Measurements from ENCODE around the gene IRF5. TPM values are rescaled to one million over a fixed set of nuclear protein-coding genes. Genes with fewer than 3 reads are reported as not detected.
A peak's percentile ranks its signal among the peaks of the same experiment; 100 is the strongest.

IRF5 gene
- polyA plus RNA-seq, 3 donors, result 130 to 170 (median 155) TPM

DNA sequence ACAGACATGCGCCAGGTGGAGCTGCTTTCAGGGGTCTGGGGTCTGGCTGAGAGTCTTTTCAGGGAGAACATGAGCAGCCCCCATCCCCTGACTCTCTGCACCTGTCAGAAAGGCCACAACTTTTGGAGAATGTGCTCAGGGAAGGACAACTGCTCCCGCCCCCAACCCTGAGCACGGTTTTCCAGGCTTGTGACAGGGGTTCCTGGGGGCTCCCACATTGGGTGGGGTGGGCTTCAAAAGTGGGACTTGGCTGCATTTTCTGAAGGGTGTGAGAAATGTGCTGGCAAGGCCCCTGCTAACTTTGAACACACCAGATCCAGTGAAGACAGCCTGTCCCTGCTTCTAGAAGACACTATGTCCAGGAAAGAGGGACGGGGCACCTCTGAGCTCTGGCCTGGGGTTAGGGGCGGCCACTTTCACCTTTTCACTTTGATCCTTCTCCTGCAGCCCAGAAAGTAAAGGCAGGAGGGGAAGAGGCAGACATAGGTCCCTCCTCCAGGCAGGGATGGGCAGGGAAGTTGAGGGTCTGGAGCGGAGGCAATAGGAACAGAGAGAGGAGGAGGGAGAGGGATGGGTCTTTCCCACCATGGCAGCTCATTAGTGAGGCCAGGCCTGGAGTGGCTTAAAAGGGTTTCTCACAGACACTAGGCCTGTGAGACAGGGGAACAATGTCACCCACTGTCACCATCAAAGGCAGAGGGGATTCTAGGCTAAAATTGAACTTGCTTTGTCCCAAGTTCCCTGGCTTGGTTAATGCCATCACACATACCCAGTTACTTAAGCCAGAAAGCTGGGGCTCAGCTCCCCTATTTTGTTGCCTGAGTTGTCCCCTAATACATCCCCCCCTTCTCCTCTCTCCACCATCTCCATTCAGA, 28.7 kb upstream of the IRF5 start:
- Mint-ChIP-seq H3K4me1 (peaks cover 33% of the 10 kb centered on the region), H3K27ac (peak overlapping the region in 1 of 7 donors; percentile 58), H3K27me3 (ENCODE audit: low read depth in 3 of 3) (peaks cover 31 to 48% (median 39%) of the 10 kb centered on the region in 3 donors), H3K4me3 (peak overlapping the region in 1 of 2 donors; percentile 78), H3K9me3 (peaks cover 0 to 5% (median 1%) of the 10 kb centered on the region in 7 donors), H3K36me3 (peaks cover 0 to 13% of the 10 kb centered on the region in 2 donors)
- H3K9ac ChIP-seq (ENCODE audit: insufficient read depth, low read length, poor library complexity, severe bottlenecking), result no peak overlapping the region
- WGBS (ENCODE audit: insufficient coverage), result 83% methylated on average over 2 of the region's 6 CpGs
- H2AFZ ChIP-seq (ENCODE audit: insufficient read depth, low read depth, low read length, poor library complexity, severe bottlenecking), result no peak overlapping the region
- H3K36me3 ChIP-seq (replicated peaks in 1 of 2; ENCODE audit: control insufficient read depth in 1 of 2, insufficient read depth in 2 of 2, low read length in 2 of 2), result no peaks in the 10 kb centered on the region
- peaks cover 0 to 3% of the 10 kb centered on the region in 2 donors for H3K9me3 ChIP-seq (replicated peaks in 1 of 2; ENCODE audit: control insufficient read depth in 1 of 2, insufficient read depth in 1 of 2, low read length in 2 of 2)
- peaks cover 9 to 37% of the 10 kb centered on the region in 2 donors for H3K27me3 ChIP-seq (ENCODE audit: control insufficient read depth in 2 of 2, insufficient read depth in 2 of 2, low read length in 2 of 2)
- H3K4me1 ChIP-seq (ENCODE audit: control insufficient read depth in 1 of 2, insufficient read depth in 2 of 2, low read length in 2 of 2), result peaks cover 21 to 22% of the 10 kb centered on the region in 2 donors
- TF ChIP-seq, protein P1, sequence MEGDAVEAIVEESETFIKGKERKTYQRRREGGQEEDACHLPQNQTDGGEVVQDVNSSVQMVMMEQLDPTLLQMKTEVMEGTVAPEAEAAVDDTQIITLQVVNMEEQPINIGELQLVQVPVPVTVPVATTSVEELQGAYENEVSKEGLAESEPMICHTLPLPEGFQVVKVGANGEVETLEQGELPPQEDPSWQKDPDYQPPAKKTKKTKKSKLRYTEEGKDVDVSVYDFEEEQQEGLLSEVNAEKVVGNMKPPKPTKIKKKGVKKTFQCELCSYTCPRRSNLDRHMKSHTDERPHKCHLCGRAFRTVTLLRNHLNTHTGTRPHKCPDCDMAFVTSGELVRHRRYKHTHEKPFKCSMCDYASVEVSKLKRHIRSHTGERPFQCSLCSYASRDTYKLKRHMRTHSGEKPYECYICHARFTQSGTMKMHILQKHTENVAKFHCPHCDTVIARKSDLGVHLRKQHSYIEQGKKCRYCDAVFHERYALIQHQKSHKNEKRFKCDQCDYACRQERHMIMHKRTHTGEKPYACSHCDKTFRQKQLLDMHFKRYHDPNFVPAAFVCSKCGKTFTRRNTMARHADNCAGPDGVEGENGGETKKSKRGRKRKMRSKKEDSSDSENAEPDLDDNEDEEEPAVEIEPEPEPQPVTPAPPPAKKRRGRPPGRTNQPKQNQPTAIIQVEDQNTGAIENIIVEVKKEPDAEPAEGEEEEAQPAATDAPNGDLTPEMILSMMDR (IDR thresholded peaks at IDR 0.05), result no peak
- H3K4me2 ChIP-seq (replicated peaks; ENCODE audit: extremely low read depth, low read length, poor library complexity, severe bottlenecking), result no peak overlapping the region
- no peaks in the 10 kb centered on the region for H3K79me2 ChIP-seq (ENCODE audit: insufficient read depth, low read length)
- H3K4me3 ChIP-seq (replicated peaks in 1 of 3; ENCODE audit: low read depth in 2 of 3, low read length in 3 of 3), result no peak overlapping the region
- no peaks in the 10 kb centered on the region for H4K20me1 ChIP-seq (ENCODE audit: insufficient read depth, low read length)
- no peak overlapping the region for H3K27ac ChIP-seq (ENCODE audit: low read depth in 1 of 2, low read length in 2 of 2)
- no peak for DNase-seq
- intact Hi-C loops (cut with micrococcal nuclease), result loop anchor here (5.0 to 10.0 kb wide), 3 partner anchors 38 to 186 kb away; no protein-coding TSS in a partner anchor

DNA sequence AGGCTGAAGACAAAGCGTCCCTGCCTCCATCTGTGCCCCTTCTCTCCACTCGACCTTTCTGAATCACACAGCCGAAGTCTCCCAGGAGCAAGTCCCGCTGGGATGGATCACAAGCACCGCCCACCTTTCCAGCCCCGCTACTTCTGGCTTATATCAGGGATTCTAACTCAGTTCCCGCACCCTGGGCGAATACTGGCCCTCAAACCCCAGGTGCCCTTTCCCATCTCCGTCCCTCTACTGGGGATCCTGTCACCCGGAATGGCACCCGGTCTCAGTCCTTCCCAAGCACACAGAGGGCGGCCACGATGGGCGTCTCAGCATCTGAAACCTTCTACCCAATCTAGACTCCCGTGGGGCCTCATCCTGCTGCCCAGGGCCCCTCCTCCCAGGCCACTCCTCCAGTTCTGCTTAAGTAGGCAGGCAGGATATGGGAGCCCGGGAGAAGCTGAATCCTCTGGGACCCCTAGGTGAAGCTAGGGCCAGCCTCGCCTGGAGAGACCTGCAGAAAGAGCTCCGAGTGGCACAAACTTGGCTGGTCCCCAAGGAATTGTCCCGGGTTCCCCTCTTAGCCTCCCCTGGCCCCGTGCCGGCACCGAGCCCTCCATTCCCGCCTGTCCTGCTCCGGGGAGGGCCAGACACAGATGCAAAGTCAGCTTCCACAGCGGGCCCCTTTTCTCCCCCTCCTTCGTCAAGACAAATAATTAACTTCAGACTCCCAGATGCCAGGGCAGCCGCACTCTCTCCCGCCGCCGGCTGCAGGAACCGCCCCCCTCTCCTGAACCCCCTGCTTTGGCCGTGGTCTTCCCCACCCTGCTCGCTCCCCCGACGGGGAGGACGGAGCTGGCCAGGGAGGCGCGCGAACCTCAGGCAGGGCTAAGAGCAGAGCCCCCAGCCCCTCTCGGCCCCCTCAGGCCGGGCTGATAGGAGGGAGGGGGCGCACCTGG, 27.8 kb upstream of the IRF5 start:
- Mint-ChIP-seq H3K9me3 (peaks cover 0 to 5% (median 1%) of the 10 kb centered on the region in 7 donors), H3K27ac (peak overlapping the region in 1 of 7 donors; percentile 6), H3K27me3 (ENCODE audit: low read depth in 3 of 3) (peaks cover 40 to 57% (median 46%) of the 10 kb centered on the region in 3 donors), H3K36me3 (peaks cover 0 to 13% of the 10 kb centered on the region in 2 donors), H3K4me1 (peaks cover 34% of the 10 kb centered on the region), H3K4me3 (peak overlapping the region; percentile 45 to 78)
- intact Hi-C loops (cut with micrococcal nuclease), result loop anchor here (5.0 to 10.0 kb wide), 3 partner anchors 37 to 185 kb away; no protein-coding TSS in a partner anchor
- peak overlapping the region; percentile 59 for H3K4me2 ChIP-seq (replicated peaks; ENCODE audit: extremely low read depth, low read length, poor library complexity, severe bottlenecking)
- peak overlapping the region; percentile 63 for H2AFZ ChIP-seq (ENCODE audit: insufficient read depth, low read depth, low read length, poor library complexity, severe bottlenecking)
- no peaks in the 10 kb centered on the region for H4K20me1 ChIP-seq (ENCODE audit: insufficient read depth, low read length)
- peak in 1 of 3 donors; percentile 4 for DNase-seq
- peaks cover 13 to 46% of the 10 kb centered on the region in 2 donors for H3K27me3 ChIP-seq (ENCODE audit: control insufficient read depth in 2 of 2, insufficient read depth in 2 of 2, low read length in 2 of 2)
- peaks cover 19 to 25% of the 10 kb centered on the region in 2 donors for H3K4me1 ChIP-seq (ENCODE audit: control insufficient read depth in 1 of 2, insufficient read depth in 2 of 2, low read length in 2 of 2)
- peak overlapping the region in 1 of 3 experiments; percentile 45 for H3K4me3 ChIP-seq (replicated peaks in 1 of 3; ENCODE audit: low read depth in 2 of 3, low read length in 3 of 3)
- H3K9me3 ChIP-seq (replicated peaks in 1 of 2; ENCODE audit: control insufficient read depth in 1 of 2, insufficient read depth in 1 of 2, low read length in 2 of 2), result peaks cover 0 to 3% of the 10 kb centered on the region in 2 donors
- H3K36me3 ChIP-seq (replicated peaks in 1 of 2; ENCODE audit: control insufficient read depth in 1 of 2, insufficient read depth in 2 of 2, low read length in 2 of 2), result no peaks in the 10 kb centered on the region
- H3K9ac ChIP-seq (ENCODE audit: insufficient read depth, low read length, poor library complexity, severe bottlenecking), result no peak overlapping the region
- no peaks in the 10 kb centered on the region for H3K79me2 ChIP-seq (ENCODE audit: insufficient read depth, low read length)
- TF ChIP-seq, protein P1 (IDR thresholded peaks at IDR 0.05), result no peak
- 30% methylated on average over 36 of the region's 42 CpGs for WGBS (ENCODE audit: insufficient coverage)
- no peak overlapping the region for H3K27ac ChIP-seq (ENCODE audit: low read depth in 1 of 2, low read length in 2 of 2)
